Frontal cortex (tissue), 4 donors: Measurements from ENCODE around the gene GREB1. TPM values are rescaled to one million over a fixed set of nuclear protein-coding genes. Genes with fewer than 3 reads are reported as not detected.
A peak's percentile ranks its signal among the peaks of the same experiment; 100 is the strongest.

Experiments used
- DNase-seq, 2 donors: peaks; one replicate each; pipeline ENCODE4 v3.0.0; 2012; ENCODE audit warnings: low spot score in 2 of 2
- FAIRE-seq: peaks from 2 replicates; lab custom pipeline; 2012; peaks lifted over from hg19 to GRCh38; lab: Jason Lieb, UNC
- total RNA-seq: library from RNA; depleted of rRNA; stranded (reverse); fragments of >200 nt; gene quantifications from one replicate; pipeline ENCODE4 v1.2.3, GENCODE V29; 2014
- donor health status: control.
- donor health status: control.
- donor health status: control.

GREB1 gene
- total RNA-seq, 1 donor from 2014 or later, result 3.7 TPM

- DNase-seq (no peak), FAIRE-seq (no peak)
Measured at GRCh38 chr2:11674983-11675382, 141.1 kb downstream of the GREB1 start.

- DNase-seq (no peak), FAIRE-seq (no peak)
Measured at GRCh38 chr2:11675423-11676112, 141.7 kb downstream of the GREB1 start.

- DNase-seq, result no peak
- no peak for FAIRE-seq
Measured at GRCh38 chr2:11676640-11677039, 142.8 kb downstream of the GREB1 start.

- FAIRE-seq, result no peak
- no peak for DNase-seq
Measured at GRCh38 chr2:11677136-11678055, 143.6 kb downstream of the GREB1 start.

- FAIRE-seq (no peak), DNase-seq (no peak)
Measured at GRCh38 chr2:11678306-11678960, 144.6 kb downstream of the GREB1 start.

GRCh38 chr2:11679016-11679415, 145.2 kb downstream of the GREB1 start:
- FAIRE-seq (no peak), DNase-seq (no peak)

GRCh38 chr2:11679486-11680181, 145.8 kb downstream of the GREB1 start:
- no peak for FAIRE-seq

GRCh38 chr2:11680182-11680900, 146.5 kb downstream of the GREB1 start:
- DNase-seq (no peak), FAIRE-seq (no peak)

More at GRCh38 chr2:11679486-11680181, 145.8 kb downstream of the GREB1 start:
- DNase-seq, result no peak

GRCh38 chr2:11680901-11681721, 147.3 kb downstream of the GREB1 start:
- DNase-seq (no peak), FAIRE-seq (no peak)

GRCh38 chr2:11681722-11682589, 148.1 kb downstream of the GREB1 start:
- DNase-seq (peak in 1 of 2 donors; percentile 74), FAIRE-seq (no peak)

GRCh38 chr2:11682590-11682915, 148.7 kb downstream of the GREB1 start:
- DNase-seq (no peak), FAIRE-seq (no peak)

GRCh38 chr2:11683476-11683875, 149.6 kb downstream of the GREB1 start:
- FAIRE-seq, result no peak

GRCh38 chr2:11683966-11684365, 150.1 kb downstream of the GREB1 start:
- FAIRE-seq (no peak), DNase-seq (no peak)

More at GRCh38 chr2:11683476-11683875, 149.6 kb downstream of the GREB1 start:
- DNase-seq, result no peak

GRCh38 chr2:11684894-11685460, 151.1 kb downstream of the GREB1 start:
- FAIRE-seq (no peak), DNase-seq (no peak)

- FAIRE-seq (no peak), DNase-seq (no peak)
Measured at GRCh38 chr2:11685906-11686470, 152.1 kb downstream of the GREB1 start.

GRCh38 chr2:11687736-11688135, 153.9 kb downstream of the GREB1 start:
- FAIRE-seq, result no peak

More at GRCh38 chr2:11687736-11688135, 153.9 kb downstream of the GREB1 start:
- DNase-seq, result no peak
